ENCODE data around the gene IGFL4. TPM values are rescaled to one million over a fixed set of nuclear protein-coding genes. Genes with fewer than 3 reads are reported as not detected.

The IGFL4 gene
- 0.33 to 1.0 TPM (median 0.54 TPM) in 5 replicates for total RNA-seq (2022; extraction: Qiagen RNA extraction)

GRCh38 chr19:46040952-46041500 is at the start of gene IGFL4:
Gene IGFL4 (minus strand): TSS chr19:46041002. CDS start chr19:46040962, 40 bp downstream.

GRCh38 chr19:46022431-46023310 is 18.1 kb downstream of the IGFL4 start, which contains the start of gene PGLYRP1:
Gene PGLYRP1 (minus strand): TSS chr19:46023053. CDS start chr19:46023021, 32 bp downstream.

GRCh38 chr19:45994998-45995714 is 45.6 kb downstream of the IGFL4 start, which contains the start of gene CCDC61:
Gene CCDC61 (plus strand): TSS chr19:45995467. CDS start chr19:46003019, 7,552 bp downstream.

Other genes with a start within 250 kb of the IGFL4 start
- 22.5 to 40.0 TPM (median 39.5 TPM) in 5 replicates for gene DMWD, start 248.2 kb downstream of the IGFL4 start, total RNA-seq (2022; extraction: Qiagen RNA extraction)
- not detected in 5 replicates for gene RSPH6A, start 225.7 kb downstream of the IGFL4 start, total RNA-seq (2022; extraction: Qiagen RNA extraction)
- 57.1 to 81.7 TPM (median 76.6 TPM) in 5 replicates for gene SYMPK, start 177.9 kb downstream of the IGFL4 start, total RNA-seq (2022; extraction: Qiagen RNA extraction)
- 0.74 to 1.1 TPM (median 0.83 TPM) in 5 replicates for gene FOXA3, start 176.7 kb downstream of the IGFL4 start, total RNA-seq (2022; extraction: Qiagen RNA extraction)
- gene IRF2BP1, start 154.9 kb downstream of the IGFL4 start, total RNA-seq (2022; extraction: Qiagen RNA extraction), result 23.0 to 37.6 TPM (median 37.2 TPM) in 5 replicates
- gene MYPOP, start 138.4 kb downstream of the IGFL4 start, total RNA-seq (2022; extraction: Qiagen RNA extraction), result 6.0 to 10.7 TPM (median 9.9 TPM) in 5 replicates
- gene NANOS2, start 126.2 kb downstream of the IGFL4 start, total RNA-seq (2022; extraction: Qiagen RNA extraction), result not detected in 5 replicates
- 0.12 to 0.19 TPM (median 0.13 TPM) in 5 replicates for gene NOVA2, start 67.1 kb downstream of the IGFL4 start, total RNA-seq (2022; extraction: Qiagen RNA extraction)
- 4.7 to 6.5 TPM (median 5.4 TPM) in 5 replicates for gene CCDC61, start 45.5 kb downstream of the IGFL4 start, total RNA-seq (2022; extraction: Qiagen RNA extraction)
- not detected in 5 replicates for gene PGLYRP1, start 17.9 kb downstream of the IGFL4 start, total RNA-seq (2022; extraction: Qiagen RNA extraction)
- 0.20 to 0.45 TPM (median 0.31 TPM) in 5 replicates for gene IGFL3, start 83.7 kb upstream of the IGFL4 start, total RNA-seq (2022; extraction: Qiagen RNA extraction)
- 0.32 to 1.3 TPM (median 0.74 TPM) in 5 replicates for gene IGFL2, start 107.2 kb upstream of the IGFL4 start, total RNA-seq (2022; extraction: Qiagen RNA extraction)
- 1.9 to 3.2 TPM (median 2.5 TPM) in 5 replicates for gene IGFL1, start 188.7 kb upstream of the IGFL4 start, total RNA-seq (2022; extraction: Qiagen RNA extraction)

Data from A549 treated with CORT108297 at 1 μM for 4 hours (cell line).